NCI-H226 (cell line): ENCODE results near the gene LKAAEAR1.
A peak's percentile ranks its signal among the peaks of the same experiment; 100 is the strongest.

ENCODE experiments used
- DNase-seq: peaks from one replicate; pipeline ENCODE4 v3.0.0-alpha.2; 2015

LKAAEAR1 gene

DNA sequence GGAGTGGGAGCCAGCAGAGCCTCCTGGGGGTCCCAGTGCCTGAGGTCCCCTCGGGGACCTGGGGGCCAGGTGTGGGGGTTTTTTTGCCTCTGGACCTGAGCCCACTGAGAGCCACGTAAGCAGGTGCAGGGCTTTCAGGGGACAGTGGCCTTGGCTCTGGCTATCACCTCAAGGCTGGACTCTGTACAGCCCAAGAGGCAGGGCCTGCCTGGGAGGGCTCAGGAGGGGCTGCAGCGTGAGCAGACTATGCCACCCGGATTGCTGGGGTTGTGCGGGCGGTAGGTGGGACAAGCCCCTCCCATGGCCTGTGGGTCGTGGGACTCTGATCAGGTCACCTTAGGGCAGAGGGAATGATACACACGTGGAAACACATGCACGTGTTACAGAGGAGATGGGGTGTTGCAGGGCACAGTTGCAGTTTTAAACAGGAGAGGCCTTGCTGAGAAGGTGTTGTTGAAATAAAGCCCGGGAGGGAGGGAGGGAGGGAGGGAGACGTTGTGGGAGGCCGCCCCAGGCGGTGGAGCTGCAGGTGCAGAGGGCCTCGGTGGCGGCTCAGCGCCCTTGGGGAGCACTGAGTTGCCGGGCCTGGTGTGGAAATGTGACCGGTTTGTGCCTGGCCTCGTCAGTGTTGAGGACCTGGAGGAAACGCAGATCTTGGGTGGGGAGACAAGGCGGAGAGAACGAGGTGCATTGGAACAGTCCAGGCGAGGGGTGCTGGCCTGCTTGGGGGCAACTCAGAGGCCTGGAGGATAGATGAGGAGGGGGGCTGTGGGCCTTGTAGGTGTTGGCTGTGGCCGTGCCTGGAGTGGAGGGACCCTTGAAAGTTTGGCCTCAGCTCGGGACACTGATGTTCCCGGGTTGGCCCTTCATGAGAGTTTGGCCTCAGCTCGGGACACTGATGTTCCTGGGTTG, 18.9 kb downstream of the LKAAEAR1 start:
- no peak for DNase-seq

- DNase-seq = peak; percentile 56
Observed at GRCh38 chr20:64064145-64064698, 20.0 kb downstream of the LKAAEAR1 start.

- DNase-seq = no peak
Observed at GRCh38 chr20:64063389-64064144, 20.6 kb downstream of the LKAAEAR1 start.

DNA sequence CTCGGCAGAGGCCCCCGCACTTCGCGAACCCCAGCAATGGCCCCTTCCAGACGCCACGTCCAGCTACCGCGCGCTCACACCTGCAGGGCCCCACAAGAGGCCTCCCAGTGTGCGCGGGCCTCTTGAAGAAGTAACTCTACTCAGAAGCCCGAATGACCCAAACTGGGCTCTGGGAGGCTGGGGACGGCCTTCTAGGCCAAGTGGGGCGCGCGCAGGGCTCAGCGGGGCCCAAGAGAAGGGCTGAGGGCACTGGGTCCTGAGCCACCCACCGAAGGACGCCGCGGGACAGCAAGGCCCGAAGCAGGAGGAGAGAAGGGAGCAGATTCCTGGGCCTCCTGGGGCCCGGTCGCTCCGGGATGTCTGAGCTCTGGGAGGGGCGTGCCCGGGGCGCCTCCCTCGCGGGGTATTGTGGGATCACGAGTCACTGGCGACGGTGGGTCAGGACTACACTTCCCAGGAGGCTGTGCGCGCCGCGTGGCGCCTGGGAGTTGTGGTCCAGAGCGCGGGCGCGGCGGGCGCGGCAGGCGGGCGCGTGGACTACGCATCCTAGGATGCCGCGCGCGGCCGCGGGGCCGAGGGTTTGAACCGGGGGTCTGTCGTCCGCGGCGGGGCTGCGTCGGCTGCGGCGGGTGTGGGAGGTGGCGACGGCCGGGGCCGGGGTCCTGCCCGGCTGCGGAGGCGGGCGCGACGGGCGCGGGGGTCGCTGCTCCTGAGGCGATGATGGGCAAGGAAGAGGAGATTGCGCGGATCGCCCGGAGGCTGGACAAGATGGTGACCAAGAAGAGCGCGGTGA, 21.4 kb downstream of the LKAAEAR1 start, which contains the start of gene TCEA2:
TCEA2 (plus strand) TSS at position 603 of the 793 bp plus-strand sequence; CDS start at position 718, 115 bp downstream.
- DNase-seq = peak; percentile 95

DNA sequence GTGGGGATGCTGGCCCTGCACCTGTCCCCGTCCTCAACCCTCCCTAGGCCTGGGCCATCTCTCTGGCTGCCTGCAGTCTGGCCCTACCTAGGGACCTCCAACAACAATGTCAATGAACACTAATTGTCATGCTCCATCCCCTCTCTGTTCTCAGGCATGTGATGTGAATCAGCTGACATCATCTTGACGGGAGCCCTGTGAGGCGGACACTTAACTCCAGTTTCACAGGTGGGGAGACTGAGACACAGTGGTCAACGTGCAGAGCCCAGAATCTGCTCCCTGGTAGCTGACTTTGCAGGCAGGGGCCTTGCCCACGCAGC, 22.0 kb downstream of the LKAAEAR1 start:
- no peak for DNase-seq

GRCh38 chr20:64058536-64058935, 25.7 kb downstream of the LKAAEAR1 start:
- peak; percentile 61 for DNase-seq

DNA sequence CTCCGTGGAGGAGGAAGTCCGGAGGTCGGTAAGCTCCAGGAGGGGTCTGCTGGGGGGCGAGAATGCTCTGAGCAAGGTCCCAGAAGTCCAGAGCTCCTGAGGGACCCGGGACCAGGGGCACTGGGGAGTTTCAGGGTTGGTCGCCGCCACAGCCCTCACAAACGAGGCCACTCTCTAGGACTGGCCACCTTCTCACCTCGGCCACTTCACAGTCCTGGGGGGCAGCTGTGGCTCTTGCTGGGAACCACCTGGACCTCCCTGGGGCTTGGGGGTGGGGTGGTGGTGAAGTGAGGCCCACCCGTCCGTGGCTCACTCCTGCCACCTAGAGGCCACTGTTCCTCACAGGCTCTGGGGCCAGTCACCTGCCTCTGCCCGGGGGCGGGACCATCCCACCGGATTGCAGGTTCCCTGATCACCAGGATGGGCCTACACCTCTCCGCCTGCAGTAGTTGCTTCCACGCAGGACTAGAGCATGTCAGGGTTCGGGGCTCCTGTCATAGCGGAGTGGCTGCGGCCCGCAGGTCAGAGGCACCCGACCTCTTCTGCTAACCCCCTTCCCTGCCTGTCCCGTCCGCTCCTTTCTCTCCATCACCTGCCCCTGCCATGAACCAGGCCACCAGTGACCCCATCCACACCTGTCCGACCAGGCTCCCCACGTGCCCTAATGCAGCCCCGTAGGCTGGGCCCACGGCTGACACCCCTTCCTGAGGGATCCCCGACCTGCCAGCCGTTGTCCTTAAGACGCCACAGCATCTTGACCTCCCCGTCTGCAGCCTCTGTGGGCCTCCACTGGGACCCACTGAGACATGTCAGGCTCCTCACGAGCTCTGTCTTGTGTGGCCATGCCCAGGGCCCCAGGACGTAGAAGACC, 26.3 kb downstream of the LKAAEAR1 start:
- DNase-seq = peak; percentile 42

- DNase-seq = no peak
Observed at GRCh38 chr20:64056889-64057627, 27.1 kb downstream of the LKAAEAR1 start.

GRCh38 chr20:64056639-64056888, 27.6 kb downstream of the LKAAEAR1 start:
- no peak for DNase-seq

- peak; percentile 45 for DNase-seq
Observed at GRCh38 chr20:64055893-64056638, 28.1 kb downstream of the LKAAEAR1 start.

DNA sequence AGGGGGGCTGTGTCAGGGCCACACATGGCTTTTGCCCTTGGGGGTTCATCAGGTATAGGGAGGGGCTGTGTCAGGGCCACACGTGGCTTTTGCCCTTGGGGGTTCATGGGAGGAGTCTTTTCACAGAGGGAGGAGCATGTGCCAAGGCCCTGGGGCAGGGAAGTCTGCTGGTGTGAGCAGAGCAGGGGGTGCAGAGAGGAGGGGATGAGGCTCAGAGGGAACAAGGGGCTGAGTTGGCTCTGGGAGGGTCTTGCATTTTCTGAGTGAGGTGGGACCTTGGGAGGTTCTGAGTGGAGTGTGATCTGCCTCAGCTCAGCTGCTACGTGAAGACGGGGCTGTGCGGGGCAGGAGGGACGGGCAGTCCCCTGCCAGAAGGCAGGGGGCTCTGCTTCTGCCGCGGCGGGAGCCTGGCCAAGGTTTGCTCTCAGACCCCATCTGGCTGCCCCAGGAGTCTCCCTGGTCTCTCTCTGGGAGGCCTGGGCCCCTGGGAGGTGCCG, 28.8 kb downstream of the LKAAEAR1 start:
- no peak for DNase-seq

GRCh38 chr20:64053841-64054661, 30.1 kb downstream of the LKAAEAR1 start:
- no peak for DNase-seq

DNA sequence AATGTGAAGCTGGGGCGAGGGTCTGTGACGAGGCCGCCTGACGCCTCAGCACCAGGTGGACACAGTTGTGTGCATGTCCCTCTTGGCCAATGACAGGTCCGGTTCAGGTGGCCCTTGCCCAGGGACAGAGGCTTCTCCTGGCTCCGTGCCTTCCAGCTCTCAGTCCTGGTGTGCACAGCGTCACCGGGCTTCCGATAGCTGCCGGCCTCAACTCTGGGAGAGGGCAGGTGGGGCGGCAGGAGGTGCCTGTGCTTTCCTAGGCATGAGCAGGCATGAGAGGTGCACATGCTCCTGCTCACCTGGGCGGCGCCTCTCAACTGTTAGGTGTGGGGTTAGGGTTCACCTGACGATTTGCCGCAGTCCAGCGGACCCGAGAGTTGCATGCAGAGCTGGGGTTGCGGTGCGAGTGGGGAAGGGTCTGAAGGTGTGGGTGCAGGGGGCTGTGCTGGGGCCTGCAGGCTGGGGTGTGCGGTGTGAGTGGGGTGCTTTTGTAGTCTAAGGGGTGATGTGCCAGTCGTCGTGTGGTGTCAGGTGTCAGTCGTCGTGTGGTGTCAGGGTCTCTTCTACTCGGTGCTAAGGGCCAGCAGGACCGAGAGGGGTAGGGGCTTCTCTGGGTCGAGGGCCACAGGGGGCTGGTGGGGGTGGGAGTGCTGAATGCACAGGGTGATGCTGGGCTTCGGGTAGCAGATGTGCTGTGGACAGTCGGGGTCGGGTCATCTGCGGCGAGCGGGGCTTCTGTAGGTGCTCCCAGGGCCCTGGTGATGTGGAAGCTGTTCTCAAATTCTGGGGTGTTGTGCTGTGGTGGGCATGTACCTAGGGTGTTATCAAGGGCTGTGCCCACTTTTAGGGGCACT, 31.0 kb downstream of the LKAAEAR1 start:
- DNase-seq = no peak

GRCh38 chr20:64052326-64052722, 31.9 kb downstream of the LKAAEAR1 start:
- DNase-seq = no peak

DNA sequence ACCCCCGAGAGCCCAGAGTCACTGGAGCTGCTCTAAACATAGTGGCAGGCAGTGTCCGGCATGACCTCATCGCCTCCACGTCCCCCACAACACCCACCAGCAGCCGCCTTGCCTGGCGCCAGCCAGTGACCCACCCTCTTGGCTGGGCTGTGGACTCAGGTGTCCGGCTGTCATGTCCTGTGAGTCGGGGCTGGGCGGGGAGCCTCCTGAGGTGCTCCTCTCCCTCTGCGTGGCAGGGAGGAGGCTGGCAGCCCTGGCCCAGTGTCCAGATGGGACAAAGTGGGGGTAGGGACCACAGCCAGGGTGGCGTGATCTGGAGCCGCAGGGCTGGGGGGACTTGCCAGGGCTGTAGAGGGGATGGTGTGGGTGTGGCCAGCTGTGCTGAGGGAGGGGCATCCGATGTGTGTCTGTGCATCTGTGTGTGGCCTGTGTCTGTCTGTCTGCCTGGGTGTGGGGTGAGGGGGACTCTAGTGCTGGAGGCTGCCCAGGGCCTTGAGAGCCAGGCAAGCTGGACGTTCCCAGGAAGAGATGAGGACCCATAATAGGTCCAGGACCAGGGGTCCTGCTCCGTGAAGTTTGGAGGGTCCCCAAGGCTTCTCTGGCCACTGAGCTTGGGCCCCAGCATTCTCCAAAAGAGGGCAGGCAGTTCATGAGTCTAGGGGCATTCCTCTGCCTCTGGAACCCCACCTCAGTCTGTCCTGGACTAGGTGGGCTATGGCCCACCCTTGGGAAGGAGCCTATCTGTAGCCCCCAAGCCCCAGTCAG, 32.5 kb downstream of the LKAAEAR1 start:
- DNase-seq = no peak

DNA sequence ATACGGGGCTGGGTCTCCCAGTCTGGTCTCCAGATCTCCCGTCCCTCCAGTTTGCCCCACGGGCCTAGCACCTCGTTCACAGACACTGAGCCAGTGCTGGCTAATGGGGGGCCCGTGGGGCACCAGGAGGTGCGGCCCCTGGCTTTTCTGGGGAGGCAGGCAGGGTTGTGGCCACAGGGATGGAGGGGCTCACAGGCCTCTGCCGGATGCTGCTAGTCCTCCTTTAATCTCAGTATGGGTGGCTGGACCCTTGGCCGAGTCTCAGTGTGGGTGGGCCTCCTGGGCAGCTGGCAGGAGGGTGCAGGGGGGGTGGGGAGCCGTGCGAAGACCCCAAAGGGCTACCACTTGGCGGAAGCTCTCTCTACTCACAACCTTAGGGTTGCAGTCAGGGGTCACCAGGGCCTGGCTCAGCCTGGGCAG, 33.2 kb downstream of the LKAAEAR1 start:
- no peak for DNase-seq

DNA sequence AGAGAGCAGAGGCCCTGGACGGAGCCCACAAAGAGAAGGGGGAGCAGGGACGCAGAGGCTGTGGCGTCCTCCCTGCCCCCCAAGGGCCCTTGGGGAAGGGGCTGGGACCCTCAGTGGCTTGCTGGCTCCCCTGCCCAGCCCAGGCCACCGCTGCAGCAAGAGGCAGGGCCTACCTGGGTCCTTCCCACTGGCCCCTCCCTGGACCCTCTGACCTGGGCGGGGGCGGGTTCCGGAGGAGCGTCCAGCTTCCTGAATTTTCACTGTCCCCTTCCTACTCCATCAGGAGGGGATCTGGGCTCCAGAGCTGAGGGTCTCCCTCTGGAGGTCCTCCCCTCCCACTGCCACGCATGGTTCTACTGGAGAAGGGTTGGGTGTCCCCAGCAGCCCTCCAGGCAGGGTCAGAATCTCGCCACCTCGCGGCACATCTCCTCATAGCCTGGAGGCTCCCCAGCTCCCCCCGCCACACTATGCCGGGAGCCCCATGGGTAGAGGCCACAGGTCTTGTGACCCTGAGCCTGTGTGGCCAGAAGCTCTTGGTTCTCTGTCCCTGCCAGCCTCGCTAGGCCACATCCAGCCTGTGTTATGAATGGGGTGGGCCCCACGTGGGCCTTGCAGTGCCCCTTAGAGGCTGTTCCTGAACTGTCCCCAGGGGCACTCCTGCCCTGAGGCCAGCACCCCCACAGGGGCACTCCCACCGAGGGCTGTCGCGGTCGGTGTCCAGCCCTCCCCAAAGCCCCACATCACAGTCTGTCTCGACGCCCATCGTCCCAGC, 33.8 kb downstream of the LKAAEAR1 start:
- DNase-seq = no peak
